Natural killer cell (primary cell): Measurements from ENCODE around the gene CAPN10. TPM values are rescaled to one million over a fixed set of nuclear protein-coding genes. Genes with fewer than 3 reads are reported as not detected.

Experiments
- ATAC-seq, 3 donors: fragments of 150-1000 bp in 2 of 3; fragments of 200-7000 bp in 1 of 3; cut with Tn5 transposase; 1 replicate in 1 of 3; 2 replicates in 2 of 3; pipeline ENCODE4 v1.10.0; 2021; ENCODE audit warnings: mild to moderate bottlenecking in 2 of 3, moderate library complexity in 2 of 3
- DNase-seq, 2 donors: peaks; one replicate each; pipeline versions ENCODE4 v3.0.0 to v3.0.0-alpha.2; 2013 to 2021; ENCODE audit warnings: mixed read lengths in 1 of 2
- H3K27ac ChIP-seq: one replicate; pipeline ENCODE4 v1.5.1; 2013; ENCODE audit warnings: mild to moderate bottlenecking, low read length
- H3K27me3 ChIP-seq: one replicate; pipeline ENCODE4 v1.6.1; 2013; ENCODE audit warnings: low read length; ENCODE audit not compliant: control insufficient read depth, insufficient read depth
- H3K36me3 ChIP-seq: one replicate; pipeline ENCODE4 v1.6.1; 2013; ENCODE audit warnings: low read length; ENCODE audit not compliant: control insufficient read depth, insufficient read depth
- H3K4me1 ChIP-seq: one replicate; pipeline ENCODE4 v1.6.1; 2013; ENCODE audit warnings: low read length; ENCODE audit not compliant: control insufficient read depth, insufficient read depth
- H3K4me3 ChIP-seq: one replicate; pipeline ENCODE4 v1.5.1; 2013; ENCODE audit warnings: low read length
- H3K9me3 ChIP-seq: one replicate; pipeline ENCODE4 v1.6.1; 2013; ENCODE audit warnings: low read length; ENCODE audit not compliant: control insufficient read depth, insufficient read depth
- H3K27ac Mint-ChIP-seq, 2 donors: one replicate each; pipeline ENCODE4 v1.8.0; 2022; ENCODE audit warnings: mild to moderate bottlenecking in 2 of 2, mixed read lengths in 2 of 2, moderate library complexity in 1 of 2
- H3K27me3 Mint-ChIP-seq, 2 donors: one replicate each; pipeline ENCODE4 v1.8.0; 2022; ENCODE audit warnings: low read depth in 2 of 2, mixed read lengths in 2 of 2
- H3K36me3 Mint-ChIP-seq: one replicate; pipeline ENCODE4 v1.8.0; 2022; ENCODE audit warnings: mixed read lengths
- H3K4me1 Mint-ChIP-seq, 2 donors: one replicate each; pipeline ENCODE4 v1.8.0; 2022; ENCODE audit warnings: mixed read lengths in 2 of 2
- H3K4me3 Mint-ChIP-seq: one replicate; pipeline ENCODE4 v1.8.0; 2022; ENCODE audit warnings: mild to moderate bottlenecking, moderate library complexity, mixed read lengths
- H3K9me3 Mint-ChIP-seq, 2 donors: one replicate each; pipeline ENCODE4 v1.8.0; 2022; ENCODE audit warnings: mixed read lengths in 2 of 2
- CTCF ChIP-seq: fragments of 200-600 bp; IDR thresholded peaks from one replicate; pipeline ENCODE4 v1.8.0; 2022; ENCODE audit warnings: antibody characterized with exemption
- WGBS: methylation state at CpG from one replicate; pipeline ENCODE4 v1.1.7; 2013; ENCODE audit warnings: missing lambda C conversion rate; ENCODE audit not compliant: insufficient coverage; 5-methylcytosine and 5-hydroxymethylcytosine counted together
- intact Hi-C: fragments of 100-400 bp; cut with micrococcal nuclease; formaldehyde crosslinking; loops from one replicate; pipeline ENCODE4 v1.14.2; 2022
- total RNA-seq, 4 donors: library from RNA; stranded (reverse); fragments of 120-200 nt in 1 of 4; gene quantifications; one replicate each; pipeline versions ENCODE4 v1.2.3 to v1.2.4, GENCODE V29; 2013 to 2022

Gene CAPN10
- total RNA-seq, 3 donors from 2014 or later (not counting 1 experiment from before 2014, with no cell fraction given): 69.3 to 95.1 (median 91.0) TPM

GRCh38 chr2:240578110-240578450, 8.5 kb upstream of the CAPN10 start:
- ATAC-seq (no peak), DNase-seq (no peak)
- H3K4me1 Mint-ChIP-seq: peaks cover 21 to 40% of the 10 kb centered on the region in 2 donors
- no peaks in the 10 kb centered on the region for H3K9me3 Mint-ChIP-seq
- H3K27me3 ChIP-seq: no peaks in the 10 kb centered on the region
- intact Hi-C loops: no loop called here
- peaks cover 25% of the 10 kb centered on the region for H3K4me1 ChIP-seq
- peaks cover 49% of the 10 kb centered on the region for H3K36me3 ChIP-seq
- H3K27ac Mint-ChIP-seq: no peak overlapping the region
- H3K27ac ChIP-seq: no peak overlapping the region
- no peak for TF ChIP-seq CTCF
- no peaks in the 10 kb centered on the region for H3K27me3 Mint-ChIP-seq
- H3K36me3 Mint-ChIP-seq: no peaks in the 10 kb centered on the region
- H3K9me3 ChIP-seq: no peaks in the 10 kb centered on the region
- WGBS: 96% methylated on average over 9 of the region's 9 CpGs
- no peak overlapping the region for H3K4me3 Mint-ChIP-seq
- H3K4me3 ChIP-seq: no peak overlapping the region

GRCh38 chr2:240578488-240578887, 8.0 kb upstream of the CAPN10 start:
- intact Hi-C loops: no loop called here
- no peaks in the 10 kb centered on the region for H3K9me3 ChIP-seq
- Mint-ChIP-seq H3K4me1 (peaks cover 21 to 40% of the 10 kb centered on the region in 2 donors), H3K27me3 (no peaks in the 10 kb centered on the region), H3K27ac (peak overlapping the region in 1 of 2 donors; percentile 77), H3K4me3 (no peak overlapping the region), H3K9me3 (no peaks in the 10 kb centered on the region), H3K36me3 (no peaks in the 10 kb centered on the region)
- peaks cover 25% of the 10 kb centered on the region for H3K4me1 ChIP-seq
- no peak overlapping the region for H3K27ac ChIP-seq
- H3K4me3 ChIP-seq: no peak overlapping the region
- ATAC-seq: no peak
- DNase-seq: no peak
- 88% methylated on average over 8 of the region's 8 CpGs for WGBS
- H3K36me3 ChIP-seq: peaks cover 48% of the 10 kb centered on the region
- TF ChIP-seq CTCF: no peak
- H3K27me3 ChIP-seq: no peaks in the 10 kb centered on the region

GRCh38 chr2:240579071-240579762, 7.3 kb upstream of the CAPN10 start:
- intact Hi-C loops: no loop called here
- H3K27me3 ChIP-seq: no peaks in the 10 kb centered on the region
- 78% methylated on average over 12 of the region's 12 CpGs for WGBS
- H3K36me3 Mint-ChIP-seq: no peaks in the 10 kb centered on the region
- H3K9me3 ChIP-seq: no peaks in the 10 kb centered on the region
- H3K4me3 Mint-ChIP-seq: no peak overlapping the region
- H3K9me3 Mint-ChIP-seq: no peaks in the 10 kb centered on the region
- peaks cover 22 to 40% of the 10 kb centered on the region in 2 donors for H3K4me1 Mint-ChIP-seq
- DNase-seq: no peak
- H3K27ac Mint-ChIP-seq: peak overlapping the region; percentile 71 to 77
- ATAC-seq: peak in 1 of 3 donors; percentile 23
- no peak for TF ChIP-seq CTCF
- no peak overlapping the region for H3K4me3 ChIP-seq
- peaks cover 43% of the 10 kb centered on the region for H3K36me3 ChIP-seq
- peaks cover 28% of the 10 kb centered on the region for H3K4me1 ChIP-seq
- H3K27me3 Mint-ChIP-seq: no peaks in the 10 kb centered on the region
- peak overlapping the region; percentile 43 for H3K27ac ChIP-seq
